ENCODE data around the gene ULK4. TPM values are rescaled to one million over a fixed set of nuclear protein-coding genes. Genes with fewer than 3 reads are reported as not detected.

The ULK4 gene
- total RNA-seq, 2 experiments from 2014 or later, result 9.5 to 10.8 TPM

GRCh38 chr3:41324156-41324475, 637.8 kb downstream of the ULK4 start:
- no peaks in the 10 kb centered on the region for H3K4me1 Mint-ChIP-seq (ENCODE audit: low read depth)
- no peaks in the 10 kb centered on the region for H3K9me3 Mint-ChIP-seq
- no peaks in the 10 kb centered on the region for H3K27me3 Mint-ChIP-seq
- POLR2A ChIA-PET, result no interaction called here
- intact Hi-C loops (cut with micrococcal nuclease), result no loop called here
- H3K4me3 Mint-ChIP-seq, result no peak overlapping the region
- DNase-seq, result no peak
- peaks cover 2% of the 10 kb centered on the region for H3K36me3 Mint-ChIP-seq
- no peak overlapping the region for H3K27ac Mint-ChIP-seq
- CTCF ChIA-PET, result no interaction called here

- ChIA-PET CTCF (no interaction called here), POLR2A (no interaction called here)
- Mint-ChIP-seq H3K27me3 (no peaks in the 10 kb centered on the region), H3K36me3 (peaks cover 2% of the 10 kb centered on the region), H3K27ac (no peak overlapping the region), H3K9me3 (no peaks in the 10 kb centered on the region), H3K4me3 (no peak overlapping the region), H3K4me1 (ENCODE audit: low read depth) (no peaks in the 10 kb centered on the region)
- no peak for DNase-seq
- intact Hi-C loops (cut with micrococcal nuclease), result no loop called here
Measured at GRCh38 chr3:41323467-41324155, 638.3 kb downstream of the ULK4 start.

GRCh38 chr3:41321642-41321980, 640.3 kb downstream of the ULK4 start:
- H3K4me1 Mint-ChIP-seq (ENCODE audit: low read depth), result no peaks in the 10 kb centered on the region
- ChIA-PET POLR2A (no interaction called here), CTCF (no interaction called here)
- no peak for DNase-seq
- H3K27ac Mint-ChIP-seq, result no peak overlapping the region
- no peaks in the 10 kb centered on the region for H3K9me3 Mint-ChIP-seq
- no peak overlapping the region for H3K4me3 Mint-ChIP-seq
- no peaks in the 10 kb centered on the region for H3K27me3 Mint-ChIP-seq
- intact Hi-C loops (cut with micrococcal nuclease), result no loop called here
- peaks cover 2% of the 10 kb centered on the region for H3K36me3 Mint-ChIP-seq

- Mint-ChIP-seq H3K4me3 (no peak overlapping the region), H3K9me3 (no peaks in the 10 kb centered on the region), H3K27ac (no peak overlapping the region), H3K27me3 (no peaks in the 10 kb centered on the region), H3K36me3 (peaks cover 2% of the 10 kb centered on the region), H3K4me1 (ENCODE audit: low read depth) (no peaks in the 10 kb centered on the region)
- CTCF ChIA-PET, result no interaction called here
- intact Hi-C loops (cut with micrococcal nuclease), result no loop called here
- POLR2A ChIA-PET, result no interaction called here
- no peak for DNase-seq
Measured at GRCh38 chr3:41320953-41321641, 640.8 kb downstream of the ULK4 start.

- no peak overlapping the region for H3K27ac Mint-ChIP-seq
- no peak overlapping the region for H3K4me3 Mint-ChIP-seq
- no peaks in the 10 kb centered on the region for H3K27me3 Mint-ChIP-seq
- peaks cover 2% of the 10 kb centered on the region for H3K36me3 Mint-ChIP-seq
- intact Hi-C loops (cut with micrococcal nuclease), result no loop called here
- H3K9me3 Mint-ChIP-seq, result no peaks in the 10 kb centered on the region
- ChIA-PET CTCF (no interaction called here), POLR2A (no interaction called here)
- DNase-seq, result no peak
- no peaks in the 10 kb centered on the region for H3K4me1 Mint-ChIP-seq (ENCODE audit: low read depth)
Measured at GRCh38 chr3:41318520-41318919, 643.4 kb downstream of the ULK4 start.

- no peak overlapping the region for H3K27ac Mint-ChIP-seq
- intact Hi-C loops (cut with micrococcal nuclease), result no loop called here
- POLR2A ChIA-PET, result no interaction called here
- no peaks in the 10 kb centered on the region for H3K27me3 Mint-ChIP-seq
- CTCF ChIA-PET, result no interaction called here
- no peaks in the 10 kb centered on the region for H3K9me3 Mint-ChIP-seq
- H3K36me3 Mint-ChIP-seq, result peaks cover 2% of the 10 kb centered on the region
- H3K4me3 Mint-ChIP-seq, result no peak overlapping the region
- H3K4me1 Mint-ChIP-seq (ENCODE audit: low read depth), result no peaks in the 10 kb centered on the region
- DNase-seq, result no peak
Measured at GRCh38 chr3:41317718-41318117, 644.2 kb downstream of the ULK4 start.

- Mint-ChIP-seq H3K9me3 (no peaks in the 10 kb centered on the region), H3K4me3 (no peak overlapping the region), H3K27ac (no peak overlapping the region), H3K4me1 (ENCODE audit: low read depth) (no peaks in the 10 kb centered on the region), H3K36me3 (peaks cover 2% of the 10 kb centered on the region), H3K27me3 (no peaks in the 10 kb centered on the region)
- ChIA-PET POLR2A (no interaction called here), CTCF (no interaction called here)
- intact Hi-C loops (cut with micrococcal nuclease), result no loop called here
- DNase-seq, result no peak
Measured at GRCh38 chr3:41317298-41317697, 644.6 kb downstream of the ULK4 start.

- CTCF ChIA-PET, result no interaction called here
- Mint-ChIP-seq H3K36me3 (no peaks in the 10 kb centered on the region), H3K27me3 (no peaks in the 10 kb centered on the region), H3K4me1 (ENCODE audit: low read depth) (no peaks in the 10 kb centered on the region), H3K4me3 (no peak overlapping the region), H3K9me3 (no peaks in the 10 kb centered on the region), H3K27ac (no peak overlapping the region)
- intact Hi-C loops (cut with micrococcal nuclease), result no loop called here
- DNase-seq, result no peak
- POLR2A ChIA-PET, result no interaction called here
Measured at GRCh38 chr3:41315126-41315525, 646.8 kb downstream of the ULK4 start.

GRCh38 chr3:41308119-41308518, 653.8 kb downstream of the ULK4 start:
- POLR2A ChIA-PET, result no interaction called here
- Mint-ChIP-seq H3K27ac (no peak overlapping the region), H3K36me3 (no peaks in the 10 kb centered on the region), H3K27me3 (no peaks in the 10 kb centered on the region), H3K9me3 (no peaks in the 10 kb centered on the region), H3K4me3 (no peak overlapping the region), H3K4me1 (ENCODE audit: low read depth) (no peaks in the 10 kb centered on the region)
- intact Hi-C loops (cut with micrococcal nuclease), result no loop called here
- CTCF ChIA-PET, result no interaction called here
- no peak for DNase-seq

- no peaks in the 10 kb centered on the region for H3K36me3 Mint-ChIP-seq
- CTCF ChIA-PET, result no interaction called here
- POLR2A ChIA-PET, result no interaction called here
- H3K27me3 Mint-ChIP-seq, result no peaks in the 10 kb centered on the region
- H3K9me3 Mint-ChIP-seq, result no peaks in the 10 kb centered on the region
- intact Hi-C loops (cut with micrococcal nuclease), result no loop called here
- no peak overlapping the region for H3K27ac Mint-ChIP-seq
- H3K4me3 Mint-ChIP-seq, result no peak overlapping the region
- DNase-seq, result no peak
- H3K4me1 Mint-ChIP-seq (ENCODE audit: low read depth), result no peaks in the 10 kb centered on the region
Measured at GRCh38 chr3:41307065-41307464, 654.8 kb downstream of the ULK4 start.

- Mint-ChIP-seq H3K4me3 (no peak overlapping the region), H3K27ac (no peak overlapping the region), H3K4me1 (ENCODE audit: low read depth) (no peaks in the 10 kb centered on the region), H3K36me3 (no peaks in the 10 kb centered on the region), H3K27me3 (no peaks in the 10 kb centered on the region), H3K9me3 (no peaks in the 10 kb centered on the region)
- intact Hi-C loops (cut with micrococcal nuclease), result no loop called here
- DNase-seq, result no peak
- ChIA-PET CTCF (no interaction called here), POLR2A (no interaction called here)
Measured at GRCh38 chr3:41304593-41304992, 657.3 kb downstream of the ULK4 start.

- H3K4me1 Mint-ChIP-seq (ENCODE audit: low read depth), result no peaks in the 10 kb centered on the region
- no peaks in the 10 kb centered on the region for H3K9me3 Mint-ChIP-seq
- intact Hi-C loops (cut with micrococcal nuclease), result no loop called here
- POLR2A ChIA-PET, result no interaction called here
- H3K27me3 Mint-ChIP-seq, result no peaks in the 10 kb centered on the region
- CTCF ChIA-PET, result no interaction called here
- no peak overlapping the region for H3K4me3 Mint-ChIP-seq
- no peak for DNase-seq
- no peaks in the 10 kb centered on the region for H3K36me3 Mint-ChIP-seq
- H3K27ac Mint-ChIP-seq, result no peak overlapping the region
Measured at GRCh38 chr3:41302295-41302694, 659.6 kb downstream of the ULK4 start.

- H3K9me3 Mint-ChIP-seq, result no peaks in the 10 kb centered on the region
- H3K4me1 Mint-ChIP-seq (ENCODE audit: low read depth), result no peaks in the 10 kb centered on the region
- no peaks in the 10 kb centered on the region for H3K27me3 Mint-ChIP-seq
- ChIA-PET POLR2A (no interaction called here), CTCF (no interaction called here)
- no peak for DNase-seq
- H3K27ac Mint-ChIP-seq, result no peak overlapping the region
- intact Hi-C loops (cut with micrococcal nuclease), result no loop called here
- no peaks in the 10 kb centered on the region for H3K36me3 Mint-ChIP-seq
- no peak overlapping the region for H3K4me3 Mint-ChIP-seq
Measured at GRCh38 chr3:41301548-41301947, 660.4 kb downstream of the ULK4 start.

Measured in activated CD4-positive, alpha-beta memory T cell treated with anti-CD3 and anti-CD28 coated beads for 36 hours (primary cell).